ENCODE data around the gene LCN15.

- TF ChIP-seq CTCF (IDR thresholded peaks at IDR 0.05) (no peak), SIN3A (IDR thresholded peaks at IDR 0.05; ENCODE audit: borderline replicate concordance, insufficient read depth, low read depth, low read length) (no peak)
Observed at GRCh38 chr9:136740971-136741882, 23.1 kb downstream of the LCN15 start.

All from Panc1 (cell line).